BJ (cell line): ENCODE data around the gene AGPAT3. TPM values are rescaled to one million over a fixed set of nuclear protein-coding genes. Genes with fewer than 3 reads are reported as not detected.

Experiments
- CTCF ChIA-PET: fragments of 350-600 bp; formaldehyde crosslinking; extraction: SDS; loops from one replicate; lab custom pipeline; 2021; ENCODE audit warnings: antibody characterized with exemption, inconsistent platforms; lab: Yijun Ruan, JAX
- POLR2A ChIA-PET: fragments of 300-600 bp; sonication (Branson Sonifier 250); formaldehyde crosslinking; extraction: SDS; loops from one replicate; lab custom pipeline; 2021; ENCODE audit warnings: antibody characterized with exemption; lab: Charles Lee
- DNase-seq: peaks from one replicate; pipeline ENCODE4 v3.0.0-alpha.2; 2011; ENCODE audit warnings: low read depth
- H3K27me3 ChIP-seq: 2 replicates; pipeline ENCODE4 v1.6.0; 2011; ENCODE audit warnings: low read length; ENCODE audit not compliant: control insufficient read depth, insufficient read depth
- H3K36me3 ChIP-seq: 2 replicates; pipeline ENCODE4 v1.5.1; 2011; ENCODE audit warnings: low read length; ENCODE audit not compliant: control insufficient read depth, insufficient read depth
- H3K4me3 ChIP-seq: 2 replicates; pipeline ENCODE4 v1.5.1; 2011; ENCODE audit warnings: low read depth, mild to moderate bottlenecking, control low read depth, low read length
- CTCF ChIP-seq: IDR thresholded peaks from 2 replicates; pipeline ENCODE4 v1.5.1; 2011; ENCODE audit warnings: low read depth, mild to moderate bottlenecking, control low read depth, inconsistent platforms, low read length, moderate library complexity; ENCODE audit not compliant: insufficient read depth
- polyA plus RNA-seq: library from polyadenylated mRNA; depleted of rRNA; stranded (reverse); fragments of >200 nt; gene quantifications from 2 replicates; pipeline ENCODE4 v1.2.3, GENCODE V29; 2011

The AGPAT3 gene
- polyA plus RNA-seq, 1 experiment = 68.5 TPM

- Histone ChIP-seq H3K4me3 (no peak overlapping the region), H3K27me3 (no peaks in the 10 kb centered on the region; the same call in none of the 2 replicates), H3K36me3 (no peaks in the 10 kb centered on the region)
- no peak for TF ChIP-seq CTCF
- ChIA-PET CTCF (interaction anchor here (1.1 to 2.1 kb wide), 2 partner anchors 11 to 23 kb away, joined by 3 to 6 read pairs; no protein-coding TSS in a partner anchor), POLR2A (no interaction called here)
- DNase-seq = no peak
Measured at GRCh38 chr21:43834146-43834905, 30.7 kb upstream of the AGPAT3 start.

- CTCF ChIA-PET = interaction anchor here (1.1 to 2.1 kb wide), 2 partner anchors 10 to 24 kb away, joined by 3 to 6 read pairs; no protein-coding TSS in a partner anchor
- no peak for DNase-seq
- H3K27me3 ChIP-seq = no peaks in the 10 kb centered on the region; the same call in none of the 2 replicates
- POLR2A ChIA-PET = no interaction called here
- no peak overlapping the region for H3K4me3 ChIP-seq
- H3K36me3 ChIP-seq = no peaks in the 10 kb centered on the region
- no peak for TF ChIP-seq CTCF
Measured at GRCh38 chr21:43835050-43835449, 30.0 kb upstream of the AGPAT3 start.

- TF ChIP-seq CTCF = no peak
- Histone ChIP-seq H3K27me3 (no peaks in the 10 kb centered on the region; the same call in none of the 2 replicates), H3K4me3 (no peak overlapping the region), H3K36me3 (no peaks in the 10 kb centered on the region)
- DNase-seq = no peak
- ChIA-PET CTCF (interaction anchor here (1.2 to 1.6 kb wide), 2 partner anchors 10 to 25 kb away, joined by 3 to 6 read pairs; no protein-coding TSS in a partner anchor), POLR2A (no interaction called here)
Measured at GRCh38 chr21:43835861-43836260, 29.2 kb upstream of the AGPAT3 start.

GRCh38 chr21:43836616-43837015, 28.4 kb upstream of the AGPAT3 start:
- ChIA-PET CTCF (interaction anchor here (1.2 to 1.6 kb wide), 3 partner anchors 9 to 26 kb away, joined by 3 to 6 read pairs (median 3); no protein-coding TSS in a partner anchor), POLR2A (no interaction called here)
- no peak for TF ChIP-seq CTCF
- no peaks in the 10 kb centered on the region; the same call in none of the 2 replicates for H3K27me3 ChIP-seq
- H3K4me3 ChIP-seq = no peak overlapping the region
- no peak for DNase-seq
- no peaks in the 10 kb centered on the region for H3K36me3 ChIP-seq

- CTCF ChIA-PET = no interaction called here
- Histone ChIP-seq H3K4me3 (no peak overlapping the region), H3K36me3 (no peaks in the 10 kb centered on the region), H3K27me3 (no peaks in the 10 kb centered on the region; the same call in none of the 2 replicates)
- TF ChIP-seq CTCF = no peak
- DNase-seq = no peak
- POLR2A ChIA-PET = no interaction called here
Measured at GRCh38 chr21:43840259-43840658, 24.8 kb upstream of the AGPAT3 start.
